ENCODE data around the gene BUD23.

The BUD23 gene

DNA sequence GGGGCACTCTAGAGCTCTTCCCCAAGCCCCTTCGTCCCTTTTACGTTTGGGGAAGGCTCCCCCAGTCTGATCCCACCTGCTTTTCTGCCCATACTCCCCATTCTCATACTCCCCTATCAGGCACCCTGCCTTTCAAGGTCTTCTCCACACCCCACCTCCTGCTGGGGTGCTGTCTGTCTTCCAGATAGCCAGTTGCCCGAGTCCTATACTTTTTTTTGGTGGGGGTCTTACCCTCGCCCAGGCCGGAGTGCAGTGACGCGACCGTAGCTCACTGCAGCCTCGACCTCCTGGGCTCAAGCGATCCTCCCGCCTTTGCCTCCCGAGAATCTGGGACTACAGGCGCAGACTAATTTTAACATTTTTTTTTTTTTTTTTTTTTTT lies 56.0 kb downstream of the BUD23 start:
- peak overlapping the region; percentile 98 for H2AFZ ChIP-seq (ENCODE audit: low read depth, low read length)
- peaks cover 28% of the 10 kb centered on the region for H3K4me1 ChIP-seq (ENCODE audit: insufficient read depth, low read length)
- ATAC-seq (ENCODE audit: insufficient read depth, low read depth) (no peak), DNase-seq (no peak)
- no peak for TF ChIP-seq EZH2 (IDR thresholded peaks at IDR 0.05; ENCODE audit: borderline replicate concordance, low read depth, low read length, severe bottlenecking)
- TF ChIP-seq, protein P1, sequence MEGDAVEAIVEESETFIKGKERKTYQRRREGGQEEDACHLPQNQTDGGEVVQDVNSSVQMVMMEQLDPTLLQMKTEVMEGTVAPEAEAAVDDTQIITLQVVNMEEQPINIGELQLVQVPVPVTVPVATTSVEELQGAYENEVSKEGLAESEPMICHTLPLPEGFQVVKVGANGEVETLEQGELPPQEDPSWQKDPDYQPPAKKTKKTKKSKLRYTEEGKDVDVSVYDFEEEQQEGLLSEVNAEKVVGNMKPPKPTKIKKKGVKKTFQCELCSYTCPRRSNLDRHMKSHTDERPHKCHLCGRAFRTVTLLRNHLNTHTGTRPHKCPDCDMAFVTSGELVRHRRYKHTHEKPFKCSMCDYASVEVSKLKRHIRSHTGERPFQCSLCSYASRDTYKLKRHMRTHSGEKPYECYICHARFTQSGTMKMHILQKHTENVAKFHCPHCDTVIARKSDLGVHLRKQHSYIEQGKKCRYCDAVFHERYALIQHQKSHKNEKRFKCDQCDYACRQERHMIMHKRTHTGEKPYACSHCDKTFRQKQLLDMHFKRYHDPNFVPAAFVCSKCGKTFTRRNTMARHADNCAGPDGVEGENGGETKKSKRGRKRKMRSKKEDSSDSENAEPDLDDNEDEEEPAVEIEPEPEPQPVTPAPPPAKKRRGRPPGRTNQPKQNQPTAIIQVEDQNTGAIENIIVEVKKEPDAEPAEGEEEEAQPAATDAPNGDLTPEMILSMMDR (IDR thresholded peaks at IDR 0.05; ENCODE audit: borderline replicate concordance, extremely low read depth, low read length, poor library complexity, severe bottlenecking): no peak
- peak overlapping the region; percentile 64 to 91; a peak in 3 of 4 replicates for H3K4me3 ChIP-seq (ENCODE audit: low read depth in 1 of 2, low read length in 2 of 2)
- peaks cover 12% of the 10 kb centered on the region for H3K79me2 ChIP-seq (ENCODE audit: insufficient read depth, low read length)
- H3K9me3 ChIP-seq (ENCODE audit: insufficient read depth, low read length, severe bottlenecking): no peaks in the 10 kb centered on the region
- peak overlapping the region; percentile 65 for H3K27ac ChIP-seq (ENCODE audit: low read length)
- peaks cover 20% of the 10 kb centered on the region for H4K20me1 ChIP-seq (ENCODE audit: insufficient read depth, low read length)
- H3K27me3 ChIP-seq (ENCODE audit: insufficient read depth, low read length, poor library complexity): no peaks in the 10 kb centered on the region
- peak overlapping the region; percentile 75 for H3K9ac ChIP-seq (ENCODE audit: low read depth, low read length)
- H3K4me2 ChIP-seq (ENCODE audit: insufficient read depth, low read length): peak overlapping the region; percentile 86
- peaks cover 18% of the 10 kb centered on the region for H3K36me3 ChIP-seq (ENCODE audit: insufficient read depth, low read length)

DNA sequence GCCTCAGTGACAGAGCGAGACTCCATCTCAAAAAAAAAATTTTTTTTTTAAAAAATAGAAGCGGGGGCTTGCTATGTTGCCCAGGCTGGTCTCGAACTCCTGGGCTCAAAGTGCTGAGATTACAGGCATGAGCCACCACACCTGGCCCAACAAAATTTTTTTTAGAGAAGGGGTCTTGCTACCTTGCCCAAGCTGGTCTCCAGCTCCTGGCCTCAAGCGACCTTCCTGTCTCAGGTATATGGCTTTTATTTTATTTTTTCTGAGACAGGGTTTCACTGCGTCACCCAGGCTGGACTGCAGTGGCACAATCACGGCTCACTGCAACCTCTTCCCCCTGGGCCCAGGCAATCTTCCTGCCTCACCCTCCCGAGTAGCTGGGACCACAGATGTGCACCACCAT lies 56.8 kb downstream of the BUD23 start:
- Histone ChIP-seq H3K79me2 (ENCODE audit: insufficient read depth, low read length) (peaks cover 12% of the 10 kb centered on the region), H3K9ac (ENCODE audit: low read depth, low read length) (no peak overlapping the region), H3K4me1 (ENCODE audit: insufficient read depth, low read length) (peaks cover 21% of the 10 kb centered on the region), H3K27ac (ENCODE audit: low read length) (no peak overlapping the region), H4K20me1 (ENCODE audit: insufficient read depth, low read length) (peaks cover 20% of the 10 kb centered on the region), H3K4me3 (ENCODE audit: low read depth in 1 of 2, low read length in 2 of 2) (no peak overlapping the region), H3K9me3 (ENCODE audit: insufficient read depth, low read length, severe bottlenecking) (no peaks in the 10 kb centered on the region), H3K27me3 (ENCODE audit: insufficient read depth, low read length, poor library complexity) (no peaks in the 10 kb centered on the region), H3K36me3 (ENCODE audit: insufficient read depth, low read length) (peaks cover 18% of the 10 kb centered on the region), H2AFZ (ENCODE audit: low read depth, low read length) (no peak overlapping the region), H3K4me2 (ENCODE audit: insufficient read depth, low read length) (no peak overlapping the region)
- no peak for DNase-seq
- no peak for ATAC-seq (ENCODE audit: insufficient read depth, low read depth)
- TF ChIP-seq, protein P1 (IDR thresholded peaks at IDR 0.05; ENCODE audit: borderline replicate concordance, extremely low read depth, low read length, poor library complexity, severe bottlenecking): no peak
- no peak for TF ChIP-seq EZH2 (IDR thresholded peaks at IDR 0.05; ENCODE audit: borderline replicate concordance, low read depth, low read length, severe bottlenecking)

DNA sequence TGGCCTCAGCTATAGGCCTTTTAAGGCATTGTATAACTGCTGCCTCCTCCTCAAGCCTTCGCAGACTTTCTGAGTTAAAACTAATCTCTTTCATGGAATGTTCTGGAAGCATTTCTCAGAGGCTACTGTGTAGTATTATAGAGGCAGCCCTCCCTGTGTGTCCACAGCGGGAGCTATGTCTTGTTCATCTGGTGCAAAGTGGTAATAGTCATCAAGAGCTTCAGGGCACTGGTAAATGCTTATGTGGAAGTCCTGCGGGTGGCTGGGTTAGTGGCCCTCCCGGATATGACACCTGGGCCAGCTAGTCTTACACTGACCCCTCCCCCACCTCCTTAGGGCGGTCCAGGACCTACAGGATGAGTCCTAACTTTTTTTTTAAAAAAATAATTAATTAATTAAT lies 57.4 kb downstream of the BUD23 start:
- ATAC-seq (ENCODE audit: insufficient read depth, low read depth): no peak
- H3K4me2 ChIP-seq (ENCODE audit: insufficient read depth, low read length): no peak overlapping the region

More for the DNA sequence above, 57.4 kb downstream of the BUD23 start:
- Histone ChIP-seq H3K79me2 (ENCODE audit: insufficient read depth, low read length) (peaks cover 12% of the 10 kb centered on the region), H3K9me3 (ENCODE audit: insufficient read depth, low read length, severe bottlenecking) (no peaks in the 10 kb centered on the region), H3K27ac (ENCODE audit: low read length) (no peak overlapping the region), H3K36me3 (ENCODE audit: insufficient read depth, low read length) (peaks cover 16% of the 10 kb centered on the region), H3K4me3 (ENCODE audit: low read depth in 1 of 2, low read length in 2 of 2) (no peak overlapping the region), H3K27me3 (ENCODE audit: insufficient read depth, low read length, poor library complexity) (no peaks in the 10 kb centered on the region), H4K20me1 (ENCODE audit: insufficient read depth, low read length) (peaks cover 18% of the 10 kb centered on the region), H3K4me1 (ENCODE audit: insufficient read depth, low read length) (peaks cover 21% of the 10 kb centered on the region), H3K9ac (ENCODE audit: low read depth, low read length) (no peak overlapping the region), H2AFZ (ENCODE audit: low read depth, low read length) (no peak overlapping the region)
- TF ChIP-seq, protein P1 (IDR thresholded peaks at IDR 0.05; ENCODE audit: borderline replicate concordance, extremely low read depth, low read length, poor library complexity, severe bottlenecking): no peak
- TF ChIP-seq EZH2 (IDR thresholded peaks at IDR 0.05; ENCODE audit: borderline replicate concordance, low read depth, low read length, severe bottlenecking): no peak
- no peak for DNase-seq

Data from DND-41 (cell line).